DND-41 (cell line): Measurements from ENCODE around the gene COMMD9.

ENCODE experiments used
- ATAC-seq: fragments of 200-7000 bp; cut with Tn5 transposase; 3 replicates; pipeline ENCODE4 v1.9.1; 2021; ENCODE audit warnings: low read depth; ENCODE audit not compliant: insufficient read depth
- DNase-seq: peaks from one replicate; pipeline ENCODE4 v3.0.0-alpha.2; 2020
- H2AFZ ChIP-seq: 2 replicates; pipeline ENCODE4 v1.6.0; 2012; ENCODE audit warnings: low read depth, low read length
- H3K27ac ChIP-seq: 2 replicates; pipeline ENCODE4 v1.5.1; 2012; ENCODE audit warnings: low read length, inconsistent platforms
- H3K27me3 ChIP-seq: fragments of 200-600 bp; sonication (generic); 2 replicates; pipeline ENCODE4 v1.6.0; 2012; ENCODE audit warnings: low read length, mild to moderate bottlenecking, inconsistent platforms; ENCODE audit not compliant: insufficient read depth, poor library complexity
- H3K36me3 ChIP-seq: 2 replicates; pipeline ENCODE4 v1.5.1; 2012; ENCODE audit warnings: low read length, inconsistent platforms; ENCODE audit not compliant: insufficient read depth
- H3K4me1 ChIP-seq: 2 replicates; pipeline ENCODE4 v1.5.1; 2012; ENCODE audit warnings: mild to moderate bottlenecking, low read length; ENCODE audit not compliant: insufficient read depth
- H3K4me2 ChIP-seq: 2 replicates; pipeline ENCODE4 v1.6.0; 2012; ENCODE audit warnings: mild to moderate bottlenecking, moderate library complexity, low read length, inconsistent platforms; ENCODE audit not compliant: insufficient read depth
- H3K4me3 ChIP-seq, 2 experiments: fragments of 200-600 bp in 1 of 2; shearing (Covaris generic) in 1 of 2; 2 replicates each; pipeline ENCODE4 v1.5.1; 2012 to 2016; ENCODE audit warnings: inconsistent platforms in 2 of 2, low read length in 2 of 2, mild to moderate bottlenecking in 2 of 2, low read depth in 1 of 2, moderate library complexity in 1 of 2
- H3K79me2 ChIP-seq: 2 replicates; pipeline ENCODE4 v1.6.0; 2012; ENCODE audit warnings: low read length, inconsistent platforms; ENCODE audit not compliant: insufficient read depth
- H3K9ac ChIP-seq: 2 replicates; pipeline ENCODE4 v1.6.0; 2012; ENCODE audit warnings: low read depth, mild to moderate bottlenecking, inconsistent platforms, low read length, moderate library complexity
- H3K9me3 ChIP-seq: 2 replicates; pipeline ENCODE4 v1.5.1; 2012; ENCODE audit warnings: low read length, moderate library complexity, mild to moderate bottlenecking, inconsistent platforms; ENCODE audit not compliant: insufficient read depth, severe bottlenecking
- H4K20me1 ChIP-seq: 2 replicates; pipeline ENCODE4 v1.6.0; 2012; ENCODE audit warnings: low read length; ENCODE audit not compliant: insufficient read depth
- CTCF ChIP-seq: IDR thresholded peaks from 2 replicates; pipeline ENCODE4 v1.5.1; 2012; ENCODE audit warnings: borderline replicate concordance, low read length, moderate library complexity, mild to moderate bottlenecking; ENCODE audit not compliant: poor library complexity, severe bottlenecking; ENCODE audit errors: extremely low read depth
- EZH2 ChIP-seq: IDR thresholded peaks from 3 replicates; pipeline ENCODE4 v1.6.1; 2012; ENCODE audit warnings: borderline replicate concordance, low read depth, mild to moderate bottlenecking, moderate library complexity, low read length, inconsistent platforms; ENCODE audit not compliant: severe bottlenecking

COMMD9 gene

GRCh38 chr11:36317992-36318391 lies 28.8 kb upstream of the COMMD9 start:
- DNase-seq, result no peak

GRCh38 chr11:36316049-36316448 lies 26.8 kb upstream of the COMMD9 start:
- H3K4me1 ChIP-seq, result no peaks in the 10 kb centered on the region
- no peak overlapping the region for H3K4me2 ChIP-seq

More at GRCh38 chr11:36317992-36318391, 28.8 kb upstream of the COMMD9 start:
- Histone ChIP-seq H3K9ac (no peak overlapping the region), H2AFZ (no peak overlapping the region), H3K36me3 (no peaks in the 10 kb centered on the region), H4K20me1 (no peaks in the 10 kb centered on the region), H3K9me3 (no peaks in the 10 kb centered on the region), H3K79me2 (no peaks in the 10 kb centered on the region), H3K4me2 (no peak overlapping the region), H3K27me3 (peaks cover 41% of the 10 kb centered on the region), H3K4me3 (no peak overlapping the region), H3K27ac (no peak overlapping the region), H3K4me1 (no peaks in the 10 kb centered on the region)
- TF ChIP-seq EZH2 (no peak), CTCF (no peak)
- ATAC-seq, result no peak

GRCh38 chr11:36314434-36314767 lies 25.2 kb upstream of the COMMD9 start:
- Histone ChIP-seq H3K4me1 (no peaks in the 10 kb centered on the region), H3K79me2 (no peaks in the 10 kb centered on the region), H3K4me3 (no peak overlapping the region), H3K9me3 (no peaks in the 10 kb centered on the region), H3K27ac (no peak overlapping the region), H4K20me1 (no peaks in the 10 kb centered on the region), H3K36me3 (no peaks in the 10 kb centered on the region), H3K27me3 (peaks cover 38% of the 10 kb centered on the region), H3K9ac (no peak overlapping the region), H3K4me2 (no peak overlapping the region), H2AFZ (no peak overlapping the region)
- ATAC-seq, result no peak
- no peak for DNase-seq
- TF ChIP-seq CTCF, result no peak
- TF ChIP-seq EZH2, result no peak

More at GRCh38 chr11:36316049-36316448, 26.8 kb upstream of the COMMD9 start:
- H4K20me1 ChIP-seq, result no peaks in the 10 kb centered on the region
- H3K27ac ChIP-seq, result no peak overlapping the region
- no peak for ATAC-seq
- DNase-seq, result no peak
- H3K4me3 ChIP-seq, result no peak overlapping the region
- no peak overlapping the region for H3K9ac ChIP-seq
- TF ChIP-seq EZH2 (no peak), CTCF (no peak)
- H3K79me2 ChIP-seq, result no peaks in the 10 kb centered on the region
- H3K9me3 ChIP-seq, result no peaks in the 10 kb centered on the region
- peaks cover 39% of the 10 kb centered on the region for H3K27me3 ChIP-seq
- H2AFZ ChIP-seq, result no peak overlapping the region
- H3K36me3 ChIP-seq, result no peaks in the 10 kb centered on the region

- H3K4me3 ChIP-seq, result no peak overlapping the region
- no peak for DNase-seq
- no peaks in the 10 kb centered on the region for H3K36me3 ChIP-seq
- no peaks in the 10 kb centered on the region for H3K79me2 ChIP-seq
- H3K4me1 ChIP-seq, result no peaks in the 10 kb centered on the region
- no peak overlapping the region for H2AFZ ChIP-seq
- no peak overlapping the region for H3K4me2 ChIP-seq
- H4K20me1 ChIP-seq, result no peaks in the 10 kb centered on the region
- H3K27me3 ChIP-seq, result peaks cover 34% of the 10 kb centered on the region
- ATAC-seq, result no peak
- TF ChIP-seq CTCF (no peak), EZH2 (no peak)
- H3K27ac ChIP-seq, result no peak overlapping the region
- no peaks in the 10 kb centered on the region for H3K9me3 ChIP-seq
- no peak overlapping the region for H3K9ac ChIP-seq
Observed at GRCh38 chr11:36313750-36314433, 24.7 kb upstream of the COMMD9 start.
